Pulmonary artery endothelial cell (primary cell): ENCODE data around the gene RNF103. TPM values are rescaled to one million over a fixed set of nuclear protein-coding genes. Genes with fewer than 3 reads are reported as not detected.

Source experiments
- DNase-seq: peaks from one replicate; pipeline ENCODE4 v3.0.0-alpha.2; 2011; ENCODE audit warnings: low read depth, low spot score
- total RNA-seq: library from RNA; depleted of rRNA; stranded (reverse); fragments of >200 nt; gene quantifications from 2 replicates; pipeline ENCODE4 v1.2.3, GENCODE V29; 2014

Gene RNF103
- total RNA-seq, 1 donor from 2014 or later: 18.7 TPM

- no peak for DNase-seq
Measured at GRCh38 chr2:86566158-86566820, 57.4 kb downstream of the RNF103 start.

- no peak for DNase-seq
Measured at GRCh38 chr2:86563650-86564061, 60.0 kb downstream of the RNF103 start.

- DNase-seq: peak; percentile 87
Measured at GRCh38 chr2:86562922-86563649, 60.6 kb downstream of the RNF103 start, which contains the start of gene CHMP3. Gene CHMP3 (minus strand): TSS chr2:86563443. CDS start chr2:86563348, 95 bp downstream.

GRCh38 chr2:86562485-86562921 is 61.2 kb downstream of the RNF103 start:
- no peak for DNase-seq

- no peak for DNase-seq
Measured at GRCh38 chr2:86557836-86558235, 65.8 kb downstream of the RNF103 start.

GRCh38 chr2:86556508-86556907 is 67.2 kb downstream of the RNF103 start:
- DNase-seq: no peak

Other genes starting within 250 kb of the RNF103 start
- 18.7 and 23.3 TPM in 2 replicates for gene KDM3A, start 182.5 kb downstream of the RNF103 start, total RNA-seq
- 87.6 and 97.9 TPM in 2 replicates for gene CHMP3, start 60.4 kb downstream of the RNF103 start, total RNA-seq
- gene RMND5A, start 96.4 kb upstream of the RNF103 start, total RNA-seq: 49.1 and 61.4 TPM in 2 replicates
- not detected in 2 replicates for gene CD8A, start 167.0 kb upstream of the RNF103 start, total RNA-seq
- not detected in 2 replicates for gene CD8B, start 238.0 kb upstream of the RNF103 start, total RNA-seq